ENCODE measurements around the gene SPDL1. TPM values are rescaled to one million over a fixed set of nuclear protein-coding genes. Genes with fewer than 3 reads are reported as not detected.

SPDL1 gene
- total RNA-seq, 2 experiments from 2014 or later: 63.6 to 64.1 TPM

DNA sequence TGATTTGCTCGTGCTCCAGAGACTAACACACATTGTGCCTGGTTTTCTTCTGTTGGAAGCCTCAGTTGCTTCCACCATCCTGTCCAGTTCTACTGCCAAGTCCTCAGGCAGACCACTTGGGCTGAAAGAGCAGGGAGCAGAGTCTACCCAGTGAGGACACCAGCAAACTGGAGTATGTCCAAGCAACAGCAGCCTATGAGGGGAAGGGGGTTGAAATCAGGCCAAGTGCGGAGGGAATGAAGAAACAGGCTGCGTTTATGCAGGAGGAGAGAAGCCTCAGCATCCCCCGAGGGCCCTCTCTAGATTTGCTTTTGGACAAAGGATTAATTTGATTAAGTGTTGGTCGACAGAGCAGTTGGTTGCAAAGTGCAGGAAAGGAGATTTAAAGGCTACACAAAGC is 68.0 kb downstream of the SPDL1 start:
- Mint-ChIP-seq H3K4me1 (ENCODE audit: low read depth) (peaks cover 99% of the 10 kb centered on the region), H3K27me3 (ENCODE audit: low read depth) (no peaks in the 10 kb centered on the region), H3K4me3 (peak overlapping the region; percentile 66), H3K9me3 (ENCODE audit: insufficient read depth) (no peaks in the 10 kb centered on the region), H3K36me3 (ENCODE audit: low read depth) (peaks cover 82% of the 10 kb centered on the region), H3K27ac (peak overlapping the region; percentile 89)
- ATAC-seq (no peak), DNase-seq (no peak)
- ChIA-PET POLR2A (interaction anchor here (0.6 to 4.4 kb wide), 3 partner anchors 14 to 1369 kb away, joined by 3 to 40 read pairs (median 3); partner anchors contain the start of gene DOCK2), CTCF (interaction anchor here (1.4 to 1.9 kb wide), 2 partner anchors 14 to 64 kb away, joined by 4 to 7 read pairs; partner anchors contain the start of gene DOCK2)

DNA sequence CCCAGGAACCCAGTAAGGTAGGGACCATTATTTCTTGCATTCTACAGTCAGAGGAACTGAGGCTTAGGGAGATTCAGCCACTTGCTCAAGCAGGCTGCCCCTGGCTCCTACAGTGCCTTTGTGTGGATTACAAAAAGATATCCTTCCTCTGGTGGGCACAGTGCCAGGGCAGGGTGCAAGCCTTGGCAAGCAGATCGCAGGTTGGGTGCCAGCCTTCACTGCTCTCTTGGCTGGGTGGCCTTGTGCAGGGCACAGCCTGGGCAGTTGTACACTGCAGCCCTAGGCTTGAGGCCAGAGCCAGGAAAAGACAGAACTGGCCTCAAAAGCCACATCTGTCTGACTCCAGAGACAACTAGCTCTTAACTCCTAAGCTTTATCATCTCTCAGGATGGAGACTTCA is 68.5 kb downstream of the SPDL1 start:
- peaks cover 99% of the 10 kb centered on the region for H3K4me1 Mint-ChIP-seq (ENCODE audit: low read depth)
- no peaks in the 10 kb centered on the region for H3K27me3 Mint-ChIP-seq (ENCODE audit: low read depth)
- ChIA-PET CTCF (interaction anchor here (1.4 to 1.9 kb wide), 2 partner anchors 15 to 65 kb away, joined by 4 to 7 read pairs; partner anchors contain the start of gene DOCK2), POLR2A (interaction anchor here (1.1 to 4.4 kb wide), 2 partner anchors 15 to 21 kb away, joined by 3 to 40 read pairs; partner anchors contain the start of gene DOCK2)
- peaks cover 80% of the 10 kb centered on the region for H3K36me3 Mint-ChIP-seq (ENCODE audit: low read depth)
- no peaks in the 10 kb centered on the region for H3K9me3 Mint-ChIP-seq (ENCODE audit: insufficient read depth)
- DNase-seq (no peak), ATAC-seq (no peak)
- H3K4me3 Mint-ChIP-seq: no peak overlapping the region
- peak overlapping the region; percentile 62 for H3K27ac Mint-ChIP-seq

DNA sequence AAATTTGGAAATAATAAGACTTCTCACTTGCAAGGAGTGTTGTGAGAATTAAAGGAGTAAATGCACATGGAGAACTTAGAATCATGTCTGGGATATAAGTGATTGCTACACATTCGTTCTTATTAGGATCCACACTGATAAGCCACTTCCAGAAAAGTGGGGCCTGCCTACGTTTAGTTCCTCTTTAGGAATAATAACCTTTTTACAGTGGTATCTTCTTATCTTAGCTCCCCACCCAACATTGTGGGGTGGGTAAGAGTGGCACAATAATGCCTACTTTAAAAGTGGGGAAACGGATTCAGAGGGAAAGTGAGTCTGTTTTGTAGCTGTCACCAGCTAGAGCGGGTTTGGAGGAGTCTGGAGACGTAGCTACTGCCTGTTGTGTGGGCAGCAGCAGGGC is 69.5 kb downstream of the SPDL1 start:
- DNase-seq (no peak), ATAC-seq (no peak)
- ChIA-PET POLR2A (interaction anchor here (2.2 kb wide), 1 partner anchor 15 kb away, joined by 7 read pairs; no protein-coding TSS in a partner anchor), CTCF (interaction anchor here (1.4 kb wide), 1 partner anchor 15 kb away, joined by 6 read pairs; no protein-coding TSS in a partner anchor)
- no peaks in the 10 kb centered on the region for H3K27me3 Mint-ChIP-seq (ENCODE audit: low read depth)
- no peak overlapping the region for H3K4me3 Mint-ChIP-seq
- H3K36me3 Mint-ChIP-seq (ENCODE audit: low read depth): peaks cover 78% of the 10 kb centered on the region
- peaks cover 95% of the 10 kb centered on the region for H3K4me1 Mint-ChIP-seq (ENCODE audit: low read depth)
- H3K27ac Mint-ChIP-seq: peak overlapping the region; percentile 29
- H3K9me3 Mint-ChIP-seq (ENCODE audit: insufficient read depth): no peaks in the 10 kb centered on the region

Other genes with a start within 250 kb of the SPDL1 start
- gene DOCK2, start 53.5 kb downstream of the SPDL1 start, total RNA-seq: 100 to 1,000 TPM; 318 to 320 TPM